Embryonic facial prominence (tissue), 1 donor: Measurements from ENCODE around the gene TEX29.

Experiments used
- DNase-seq: peaks from one replicate; pipeline ENCODE4 v3.0.0-alpha.2; 2016; ENCODE audit errors: extremely low spot score

The TEX29 gene

DNA sequence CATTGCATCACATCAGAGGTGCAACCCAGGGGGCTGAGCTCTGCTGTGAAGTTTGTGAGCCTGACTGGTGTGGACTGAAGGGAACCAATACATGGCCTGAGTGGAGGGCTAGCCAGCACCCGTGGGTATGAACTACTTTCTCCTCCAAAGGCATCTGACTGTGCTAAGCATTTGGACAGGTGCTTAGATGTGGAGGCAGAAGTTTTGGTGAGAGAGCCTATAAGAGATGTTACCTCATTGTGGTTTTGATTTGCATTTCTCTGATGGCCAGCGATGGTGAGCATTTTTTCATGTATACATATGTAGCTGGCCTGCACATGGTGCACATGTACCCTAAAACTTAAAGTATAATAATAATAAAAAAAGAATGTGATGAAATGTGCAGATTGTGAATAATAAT, 46.9 kb downstream of the TEX29 start:
- no peak for DNase-seq

DNA sequence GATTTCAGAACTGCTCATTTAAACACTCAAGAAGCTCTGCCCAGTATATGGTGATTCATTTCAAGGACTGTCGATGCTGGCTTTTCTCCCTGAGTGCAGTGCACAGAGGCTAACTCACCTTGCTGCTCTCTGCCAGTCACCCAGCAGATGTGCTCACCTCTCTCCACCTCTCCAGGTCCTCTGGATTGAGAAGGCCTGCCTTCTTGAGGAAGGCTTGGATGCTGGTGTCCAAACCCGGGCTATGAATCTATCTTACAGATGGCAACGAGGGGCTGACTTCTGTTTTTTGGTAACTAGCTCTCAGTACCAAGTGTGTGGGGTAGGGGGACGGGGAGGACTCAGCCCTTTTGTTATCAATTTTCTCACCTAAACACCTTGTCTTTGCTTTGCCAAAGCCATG, 47.6 kb downstream of the TEX29 start:
- no peak for DNase-seq

DNA sequence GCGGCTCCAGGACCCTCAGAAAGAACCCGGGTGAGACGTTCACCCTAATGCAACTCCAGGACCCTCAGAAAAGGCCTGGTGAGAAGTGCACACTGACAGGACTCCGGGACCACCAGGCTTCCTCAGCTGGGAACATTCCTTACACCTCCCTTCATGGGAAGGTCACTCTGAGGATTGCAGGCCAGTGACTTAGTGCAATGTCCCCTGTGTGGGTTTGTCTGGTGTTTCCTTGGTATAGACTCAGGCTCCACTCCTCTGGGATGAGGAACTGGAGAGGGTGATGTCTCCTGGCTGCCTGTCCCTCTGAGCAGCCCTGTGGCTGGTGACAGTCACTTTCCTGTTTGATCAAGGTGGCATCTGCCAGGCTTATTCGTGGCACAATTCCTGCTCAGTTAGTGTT, 49.7 kb downstream of the TEX29 start:
- DNase-seq = no peak

DNA sequence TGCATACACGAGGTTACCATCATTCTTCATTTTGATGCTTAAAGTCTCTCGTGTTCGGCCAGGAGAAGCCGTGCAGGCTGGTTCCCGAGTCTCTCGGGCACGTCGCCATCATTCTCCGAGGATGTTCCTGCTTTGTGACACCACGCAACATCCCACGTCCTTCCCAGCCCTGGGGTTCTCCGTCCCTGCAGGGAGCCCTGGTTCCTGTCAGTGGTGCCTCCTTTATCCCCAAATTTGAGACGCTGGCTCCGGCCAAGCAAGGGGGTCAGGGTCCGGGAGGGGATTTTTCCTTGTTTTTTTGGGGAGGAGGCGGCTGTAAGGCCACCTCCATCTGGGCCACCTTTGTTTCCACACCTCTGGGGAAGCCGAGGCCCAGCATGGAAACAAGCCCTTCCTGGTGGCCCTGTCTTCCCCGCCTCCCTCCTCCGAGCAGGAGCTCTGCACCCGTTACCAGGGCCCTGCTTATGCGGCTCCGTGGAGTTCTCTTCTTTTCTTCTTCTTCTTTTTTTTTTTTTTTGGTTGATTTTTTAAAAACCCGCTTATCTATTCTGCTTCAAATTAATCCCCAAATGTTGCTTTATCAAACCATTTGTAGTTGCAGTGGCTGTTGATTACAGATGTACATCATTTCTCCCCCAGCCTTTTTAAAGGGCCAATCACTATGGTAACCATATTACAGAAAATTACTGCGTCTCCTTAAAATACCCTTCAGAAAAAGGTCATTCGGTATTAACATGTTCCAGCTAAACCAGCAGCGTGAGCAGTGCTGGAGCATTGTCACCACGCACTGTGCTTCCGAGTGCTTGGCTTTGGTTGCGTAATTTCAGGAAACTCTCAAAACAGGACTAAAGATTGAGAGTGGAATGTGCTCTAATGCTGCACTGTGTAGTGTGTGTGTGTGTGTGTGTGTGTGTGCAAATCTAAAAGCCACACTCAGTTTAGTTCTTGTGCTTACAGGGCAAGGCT, 50.4 kb downstream of the TEX29 start:
- DNase-seq = no peak

DNA sequence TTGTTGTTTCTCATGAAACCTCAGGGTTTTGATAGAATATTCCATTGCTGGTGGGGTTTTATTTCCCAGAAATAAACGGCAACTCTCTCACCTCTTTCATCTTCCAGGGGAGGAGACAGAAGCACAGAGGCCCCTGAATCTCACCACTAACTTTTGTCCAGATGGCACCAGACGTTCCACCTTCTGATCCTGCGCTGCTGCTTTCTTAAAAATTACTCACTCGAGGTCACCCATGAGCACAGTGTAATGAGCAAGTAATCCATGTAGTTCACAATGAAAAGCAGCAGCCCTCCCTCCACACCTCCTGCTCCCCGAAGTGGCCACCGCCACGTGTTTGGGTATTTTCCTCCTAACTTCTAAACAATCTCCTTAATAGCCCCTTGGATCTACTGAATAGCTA, 51.3 kb downstream of the TEX29 start:
- no peak for DNase-seq

DNA sequence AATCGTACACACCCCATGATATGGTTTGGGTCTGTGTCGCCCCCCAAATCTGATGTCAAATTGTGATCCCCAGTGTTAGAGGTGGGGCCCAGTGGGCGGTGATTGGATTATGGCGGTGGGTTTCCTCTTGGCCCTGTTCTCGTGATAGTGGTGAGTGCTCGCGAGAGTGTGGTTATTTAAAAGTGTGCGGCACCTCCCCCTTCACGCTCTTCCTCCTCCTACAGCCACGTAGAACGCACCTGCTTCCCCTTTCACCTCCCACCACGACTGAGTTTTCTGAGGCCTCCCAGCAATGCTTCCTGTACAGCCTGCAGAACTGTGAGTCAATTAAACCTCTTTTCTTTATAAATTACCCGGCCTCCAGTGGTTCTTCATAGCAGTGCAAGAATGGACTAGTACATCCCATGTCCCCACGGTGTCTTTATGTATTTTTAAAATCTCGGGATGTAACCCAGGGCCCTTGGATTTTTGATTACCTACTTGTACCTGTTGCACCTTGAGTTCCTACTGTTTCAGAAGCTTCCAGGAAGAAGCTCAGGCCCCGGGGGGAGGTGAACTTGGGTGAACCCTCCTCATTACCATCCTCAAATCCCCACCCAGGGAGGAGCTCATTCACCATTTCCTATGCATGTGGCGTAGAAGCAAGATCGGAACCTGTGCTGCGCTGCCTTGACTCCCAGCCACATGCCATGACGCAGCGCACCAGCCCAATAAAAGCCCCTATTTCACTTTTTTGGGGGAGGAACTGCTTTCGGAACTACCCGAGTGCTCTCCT, 52.4 kb downstream of the TEX29 start:
- DNase-seq = no peak

DNA sequence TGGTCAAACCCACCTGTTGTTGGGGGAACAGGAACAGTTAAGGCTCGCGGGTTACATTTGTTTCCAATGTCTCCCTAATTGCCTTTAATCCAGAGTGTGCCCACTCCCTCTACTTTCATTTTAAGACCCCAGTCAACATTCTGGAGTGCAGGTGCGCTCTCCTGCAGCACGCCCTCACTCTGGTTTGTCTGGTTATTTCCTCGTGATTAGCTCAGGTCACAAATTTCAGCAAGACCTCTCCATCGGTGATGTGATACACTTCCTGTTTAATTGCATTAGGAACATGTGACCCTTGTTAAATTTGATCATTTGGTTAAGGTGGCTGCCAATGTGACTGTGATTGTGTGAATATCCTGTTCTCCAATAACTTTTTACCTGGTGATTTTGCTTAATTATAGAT, 53.0 kb downstream of the TEX29 start:
- no peak for DNase-seq

DNA sequence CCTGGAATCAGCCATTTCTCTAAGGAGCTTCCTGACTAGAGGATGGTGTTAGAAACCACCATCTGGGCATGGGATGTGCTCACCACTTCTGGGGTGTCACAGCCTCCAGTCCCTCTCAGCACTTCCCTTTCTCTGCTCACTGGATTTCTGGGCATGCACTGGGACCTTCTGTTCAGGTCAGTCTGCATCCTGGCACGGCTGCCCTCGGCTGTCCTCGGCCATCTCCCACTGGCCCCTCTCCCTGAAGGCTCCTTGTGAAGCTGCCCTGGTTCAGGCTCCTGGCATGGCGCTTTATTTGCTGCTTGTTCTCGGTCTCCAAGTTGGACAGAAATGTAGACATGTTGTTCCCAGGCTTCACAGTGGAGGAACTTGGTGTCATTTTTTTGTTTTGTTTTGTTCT, 60.0 kb downstream of the TEX29 start:
- DNase-seq = no peak

DNA sequence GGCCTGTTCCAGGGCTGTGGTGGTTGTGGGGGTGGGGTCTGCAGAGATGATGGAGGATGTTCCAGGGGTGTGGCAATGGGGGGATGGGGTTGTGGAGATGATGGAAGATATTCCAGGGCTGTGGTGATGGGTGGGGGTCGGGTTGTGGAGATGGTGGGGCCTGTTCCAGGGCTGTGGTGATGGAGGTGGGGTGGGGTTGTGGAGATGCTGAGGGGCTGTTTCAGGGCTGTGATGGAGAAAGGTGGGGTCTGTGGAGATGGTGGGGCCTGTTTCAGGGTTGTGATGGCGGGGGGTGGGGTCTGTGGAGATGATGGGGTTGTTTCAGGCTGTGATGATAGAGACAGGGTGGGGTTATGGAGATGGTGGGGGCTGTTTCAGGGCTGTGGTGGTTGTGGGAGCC, 62.0 kb downstream of the TEX29 start:
- DNase-seq = no peak

DNA sequence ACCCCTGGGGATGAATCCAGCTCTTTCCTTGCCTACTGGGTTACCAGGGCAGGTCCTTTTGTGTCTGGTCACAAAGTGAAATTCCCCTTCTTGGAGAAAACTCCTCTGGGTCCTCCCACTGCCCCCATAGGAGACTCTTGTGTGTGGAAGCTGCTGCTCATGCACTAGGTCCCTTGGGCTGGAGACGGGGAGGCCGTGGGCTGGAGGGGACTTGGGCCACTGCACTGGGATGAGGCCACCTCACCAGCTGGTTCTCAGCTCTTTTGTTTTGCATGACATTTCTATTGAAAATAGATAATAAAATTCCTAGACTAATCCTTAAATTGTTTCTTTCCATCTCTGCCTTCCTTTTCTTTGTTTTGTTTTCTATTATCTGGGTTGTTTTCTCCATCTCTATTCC, 62.4 kb downstream of the TEX29 start:
- no peak for DNase-seq

DNA sequence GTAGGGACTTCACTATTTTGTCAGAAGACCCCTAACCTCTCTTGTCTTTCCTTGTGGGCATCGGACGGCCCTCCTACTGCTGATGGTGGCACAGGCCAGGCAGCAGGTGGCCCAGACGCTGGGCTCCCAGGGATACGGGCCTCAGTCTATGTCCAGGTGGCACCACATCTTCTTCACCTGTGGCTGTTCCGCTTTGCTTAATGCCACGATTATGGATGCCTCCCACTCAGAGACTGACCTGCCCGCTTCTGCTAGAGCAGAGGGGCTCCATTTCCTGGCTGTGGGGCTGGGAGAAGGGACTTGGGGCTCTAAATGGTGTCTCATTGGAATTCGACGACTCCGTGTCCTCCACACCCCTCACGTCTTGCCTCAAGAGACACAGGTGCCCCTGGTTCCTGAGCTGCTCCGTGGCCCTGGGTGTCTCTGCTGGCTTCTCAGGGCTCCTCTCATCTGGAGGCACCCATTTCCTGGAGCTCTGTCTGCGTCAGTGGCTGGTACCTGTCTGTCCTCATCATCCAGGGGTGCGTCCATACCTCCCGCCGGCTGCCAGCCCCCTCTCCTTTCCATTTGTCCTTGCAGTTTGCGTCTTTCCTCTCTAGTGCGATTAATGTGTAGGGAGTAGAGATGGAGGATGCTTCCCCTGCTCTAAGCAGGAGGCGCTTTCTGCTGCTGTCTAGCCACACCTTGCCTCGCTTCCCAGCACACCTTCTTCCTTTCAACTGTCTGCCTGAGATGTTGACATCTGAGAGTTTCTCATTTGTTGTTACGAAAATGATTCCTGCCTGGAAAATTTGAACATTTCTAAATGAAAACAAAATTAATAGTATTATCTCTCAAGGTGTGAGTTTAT, 63.4 kb downstream of the TEX29 start:
- DNase-seq = no peak

DNA sequence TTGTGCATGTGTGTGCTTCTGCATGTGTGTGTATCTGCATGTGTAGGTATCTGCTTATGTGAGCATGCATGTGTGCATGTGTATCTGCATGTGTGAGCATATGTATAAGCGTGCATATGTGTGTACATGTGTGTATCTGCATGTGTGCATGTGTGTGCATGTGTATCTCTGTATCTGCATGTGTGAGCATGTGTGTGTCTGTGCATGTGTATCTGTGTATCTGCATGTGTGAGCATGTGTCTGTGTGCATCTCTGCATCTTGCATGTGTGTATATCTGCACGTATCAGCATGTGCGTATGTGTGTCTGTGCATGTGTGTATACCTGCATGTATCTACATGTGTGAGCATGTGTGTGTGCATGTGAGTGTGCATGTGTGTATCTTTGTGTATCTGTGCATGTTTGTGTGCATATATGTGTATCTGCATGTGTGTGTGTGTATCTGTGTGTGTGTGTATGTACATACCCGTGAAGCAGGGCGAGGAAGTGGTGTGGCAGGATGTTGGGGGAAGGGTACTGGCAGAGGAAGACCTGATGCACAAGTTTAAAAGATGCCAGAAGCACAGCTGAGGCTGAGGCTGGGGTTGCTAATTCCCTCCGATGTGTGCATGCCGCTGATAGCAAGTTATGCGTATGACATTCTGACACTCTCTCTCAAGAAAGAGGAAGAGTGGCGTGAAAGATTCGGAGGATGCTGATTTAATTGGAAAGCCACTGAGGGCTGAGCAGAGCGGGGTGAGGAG, 64.2 kb downstream of the TEX29 start:
- DNase-seq = no peak

DNA sequence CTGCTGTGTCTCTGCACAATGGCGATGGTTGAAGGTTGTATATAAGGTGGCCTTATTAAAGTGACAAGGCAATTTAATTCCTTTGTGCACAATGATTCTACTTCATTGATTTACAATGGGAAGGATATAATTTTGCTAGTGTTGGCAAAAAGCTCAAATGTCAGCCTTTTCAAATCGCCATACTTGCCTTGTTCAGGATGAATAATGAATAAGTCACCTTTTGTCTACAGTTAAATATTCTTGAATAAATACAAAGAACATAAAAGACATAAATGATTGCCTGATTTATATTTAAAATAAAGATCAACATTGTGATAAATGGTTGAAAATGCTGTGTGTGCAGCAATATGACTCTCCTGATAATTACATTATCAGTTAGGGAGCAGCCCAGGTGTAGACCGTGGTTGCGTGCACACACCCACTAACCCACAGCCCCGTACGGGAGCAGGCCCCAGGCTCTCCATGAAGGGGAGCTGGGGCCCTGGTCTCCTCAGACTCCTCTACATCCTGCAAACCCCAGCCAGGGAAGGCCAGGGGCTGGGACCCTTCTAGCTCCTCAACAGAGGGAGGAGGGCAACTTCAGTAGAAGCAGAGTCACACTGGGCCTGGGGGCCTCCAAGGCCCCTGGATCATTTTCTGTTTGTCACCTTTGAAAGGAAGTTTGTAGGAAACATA, 64.9 kb downstream of the TEX29 start:
- no peak for DNase-seq

DNA sequence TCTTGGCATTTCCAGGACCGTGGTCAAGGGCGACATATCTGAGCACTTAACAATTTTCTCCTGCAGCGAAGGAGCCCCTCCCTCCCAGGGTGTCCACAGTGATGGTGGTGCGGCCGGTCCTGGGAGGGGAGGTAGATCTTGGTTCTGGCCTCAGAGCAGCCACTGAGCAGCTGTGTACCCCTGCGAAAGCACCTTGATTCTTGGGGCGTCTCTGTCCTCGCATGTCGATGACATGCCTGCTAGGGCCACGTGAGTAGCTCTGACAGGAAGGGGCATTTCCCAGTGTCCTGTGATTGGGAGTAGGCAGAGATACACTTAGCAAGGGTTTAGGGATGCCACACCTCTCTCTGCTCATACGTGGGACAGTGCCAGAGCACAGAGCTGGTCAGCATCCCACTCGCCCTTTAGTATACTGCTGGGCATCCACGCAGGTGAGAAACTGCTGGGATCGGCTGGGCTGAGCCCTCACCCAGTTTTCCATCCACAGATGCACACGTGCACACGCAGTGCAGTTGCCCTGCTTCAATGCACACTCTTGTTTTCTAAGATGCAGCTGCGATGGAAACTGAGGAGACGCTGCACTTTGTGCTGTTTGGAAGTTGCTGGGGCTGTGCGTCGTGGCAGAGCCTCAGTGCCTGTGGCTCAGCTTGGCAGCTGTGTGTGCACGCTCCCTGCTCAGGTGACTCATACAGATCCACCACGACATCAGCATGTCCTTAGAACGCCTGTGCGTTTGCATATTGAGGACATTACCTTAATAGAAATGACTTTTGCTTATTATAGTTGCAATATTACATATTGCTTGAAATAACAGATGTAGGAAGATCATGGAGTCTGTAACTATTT, 66.8 kb downstream of the TEX29 start:
- no peak for DNase-seq

DNA sequence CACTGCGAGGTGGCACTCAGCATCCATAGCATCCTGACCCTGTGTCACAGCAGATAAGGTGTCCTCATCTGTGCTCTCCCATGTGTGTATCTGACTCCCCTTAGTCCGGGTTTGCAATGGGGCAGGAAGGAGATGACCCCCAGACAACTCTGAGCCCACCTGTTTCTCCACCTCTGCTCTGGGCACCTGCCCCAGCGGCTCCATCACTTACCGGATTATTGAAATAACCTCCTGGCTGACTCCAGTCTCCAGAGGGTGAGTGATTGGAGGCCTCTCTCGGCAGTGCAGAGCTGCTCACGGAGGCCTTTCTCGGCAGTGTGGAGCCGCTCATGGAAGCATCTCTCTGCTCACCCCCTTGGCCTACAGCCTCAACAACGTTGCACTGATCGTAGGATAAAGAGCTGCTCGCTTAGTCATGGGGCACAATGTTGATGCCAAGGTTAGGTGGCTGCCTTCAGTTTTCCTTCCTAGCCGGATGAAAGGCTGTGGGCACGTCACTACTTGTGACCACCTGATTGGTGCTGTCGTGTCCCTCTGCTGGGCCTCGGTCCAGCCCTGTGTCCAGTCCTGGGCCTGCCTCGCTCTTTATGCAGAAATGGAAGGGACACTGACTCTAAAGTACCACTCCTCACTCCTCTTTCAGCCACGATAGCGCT, 67.6 kb downstream of the TEX29 start:
- DNase-seq = no peak

DNA sequence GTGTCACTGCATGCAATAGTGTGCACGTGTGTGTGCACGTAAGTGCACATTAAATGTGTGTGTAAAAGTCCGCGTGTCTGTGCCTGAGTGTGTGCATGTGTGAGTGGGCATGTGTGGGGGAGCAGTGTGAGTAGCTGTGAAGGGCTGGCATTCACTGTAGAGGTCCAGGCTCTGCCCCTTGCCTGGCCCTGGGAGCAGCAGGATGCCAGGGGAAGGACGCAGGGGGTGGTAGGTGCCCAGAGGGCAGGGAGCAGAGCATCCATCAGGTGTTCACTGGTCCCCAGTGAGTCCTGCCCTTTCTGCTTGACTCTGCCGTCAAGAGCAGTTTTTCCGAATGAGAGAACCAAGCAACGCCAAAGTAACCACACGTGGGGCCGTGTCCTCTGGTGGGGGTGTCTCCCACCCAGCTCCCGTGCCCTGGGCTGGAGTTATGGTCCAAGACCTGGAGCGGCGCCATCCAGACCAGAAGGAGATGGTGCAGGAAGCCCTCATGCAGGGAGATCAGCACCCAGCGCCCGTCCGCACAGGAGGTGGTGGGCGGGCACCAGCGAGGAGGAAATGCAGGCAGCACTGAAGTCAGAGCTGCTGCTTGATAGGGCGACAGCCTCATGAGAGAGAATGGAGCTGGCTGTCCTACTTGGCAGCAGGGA, 68.5 kb downstream of the TEX29 start:
- DNase-seq = no peak

DNA sequence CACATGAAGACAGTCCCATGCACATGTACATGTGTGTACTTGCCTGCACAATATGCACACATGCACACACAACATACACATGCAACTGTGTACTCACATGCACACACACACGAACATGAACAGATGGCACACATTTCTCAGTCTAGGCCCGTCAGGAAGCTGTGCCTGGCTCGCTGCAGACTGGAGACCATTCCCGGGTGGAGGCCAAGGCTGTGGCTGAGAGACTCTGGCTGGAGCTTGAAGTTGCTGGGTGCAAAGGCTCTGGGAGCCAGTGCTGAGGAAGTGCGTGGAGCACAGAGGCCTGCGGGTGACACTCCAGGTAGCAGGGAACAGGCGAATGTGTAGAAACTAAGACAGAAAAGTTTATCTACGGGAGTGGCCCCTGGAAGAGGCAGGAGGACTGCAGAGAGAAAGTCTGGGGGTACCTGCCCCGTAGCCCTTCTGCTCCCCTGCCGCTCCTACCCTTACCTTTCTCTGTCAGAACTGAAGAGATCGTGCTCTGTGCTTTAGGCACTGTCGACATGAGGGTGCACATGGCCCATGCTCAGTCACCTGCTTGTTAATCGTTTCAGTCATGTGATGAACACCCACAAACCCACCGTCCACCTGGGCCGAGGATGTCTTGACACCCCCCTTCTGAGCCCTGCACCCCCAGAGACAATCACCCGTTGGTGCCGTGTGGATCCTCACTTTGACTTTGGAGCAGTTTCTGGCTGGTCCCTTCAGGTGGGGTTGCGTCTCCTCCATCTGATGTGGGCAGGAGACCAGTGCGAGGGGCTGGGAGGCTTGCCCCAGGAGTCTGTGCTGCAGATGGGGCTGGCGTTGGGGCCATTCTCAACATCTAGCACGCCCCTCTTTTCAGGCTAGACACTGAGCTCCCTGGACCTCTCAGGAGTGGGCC, 69.4 kb downstream of the TEX29 start:
- DNase-seq = no peak
